CD4-positive, alpha-beta T cell treated with Interleukin-6 for 4 hours (primary cell): ENCODE results near the gene MRTFB.

Experiments
- DNase-seq: peaks from one replicate; pipeline ENCODE4 v3.0.0-alpha.2; 2020; ENCODE audit warnings: mixed read lengths

The MRTFB gene

DNA sequence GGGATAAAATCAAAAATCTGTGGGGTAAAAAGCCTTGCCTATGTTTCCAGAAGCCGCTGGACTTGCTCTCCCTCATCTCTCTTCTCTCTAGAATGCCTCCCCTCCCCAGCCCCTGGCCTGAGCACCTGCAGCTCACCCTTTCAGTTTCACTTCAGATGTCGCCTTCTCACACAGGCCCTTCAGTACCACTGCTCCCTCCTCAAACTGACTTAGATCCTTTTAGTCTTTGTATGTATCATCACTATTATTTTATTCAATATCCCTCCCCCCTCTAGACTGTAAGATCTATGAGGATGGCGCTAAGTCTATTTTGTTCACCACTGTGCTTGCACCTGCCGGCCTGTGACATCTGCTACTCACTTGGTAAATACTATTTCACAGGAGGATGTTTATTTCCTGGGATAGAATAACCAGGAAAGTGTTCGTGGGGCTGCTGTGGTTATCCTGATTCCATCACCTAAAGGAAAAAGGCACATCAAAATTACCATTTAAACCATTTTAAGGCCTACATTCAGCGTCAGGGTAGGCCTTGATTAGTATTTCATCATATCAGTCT is 122.3 kb downstream of the MRTFB start:
- DNase-seq = peak; percentile 56

DNA sequence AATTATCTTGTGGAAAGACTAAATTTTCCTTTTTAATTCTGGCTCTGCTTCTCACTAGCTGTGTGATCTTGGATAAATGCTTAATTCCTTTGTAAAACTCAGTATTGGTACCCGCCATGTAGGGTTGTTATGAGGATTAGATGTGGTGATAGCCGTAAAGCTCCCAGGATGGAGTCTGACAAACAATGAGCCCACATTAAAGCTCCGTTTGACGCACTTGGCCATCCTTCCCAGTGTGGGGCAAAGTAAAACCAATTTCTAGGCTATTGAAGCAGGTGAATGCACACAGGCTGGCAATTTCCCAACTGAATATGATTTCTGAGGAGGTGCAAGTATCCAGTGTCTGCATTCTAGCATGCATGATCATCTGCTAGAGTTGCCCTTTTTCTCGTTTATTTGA is 123.6 kb downstream of the MRTFB start:
- no peak for DNase-seq

DNA sequence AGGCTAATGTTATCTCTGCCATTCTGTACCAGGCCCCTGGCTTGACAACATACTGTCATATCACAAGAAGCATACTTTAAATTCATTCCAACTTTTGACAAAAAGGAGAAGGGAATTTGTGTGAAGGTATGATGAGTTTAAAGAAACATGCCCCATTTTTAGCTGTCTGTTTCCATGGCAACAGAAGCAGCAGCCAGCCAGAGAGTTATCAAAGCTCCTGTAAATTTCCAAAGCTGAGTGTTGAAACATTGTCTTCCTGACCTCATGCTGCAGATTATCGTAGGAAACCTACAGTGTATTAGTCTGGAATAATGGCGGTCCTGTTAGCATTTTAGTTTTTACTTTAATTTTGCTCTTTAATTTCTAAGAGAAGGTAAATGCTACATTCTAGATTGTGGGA is 124.9 kb downstream of the MRTFB start:
- no peak for DNase-seq

DNA sequence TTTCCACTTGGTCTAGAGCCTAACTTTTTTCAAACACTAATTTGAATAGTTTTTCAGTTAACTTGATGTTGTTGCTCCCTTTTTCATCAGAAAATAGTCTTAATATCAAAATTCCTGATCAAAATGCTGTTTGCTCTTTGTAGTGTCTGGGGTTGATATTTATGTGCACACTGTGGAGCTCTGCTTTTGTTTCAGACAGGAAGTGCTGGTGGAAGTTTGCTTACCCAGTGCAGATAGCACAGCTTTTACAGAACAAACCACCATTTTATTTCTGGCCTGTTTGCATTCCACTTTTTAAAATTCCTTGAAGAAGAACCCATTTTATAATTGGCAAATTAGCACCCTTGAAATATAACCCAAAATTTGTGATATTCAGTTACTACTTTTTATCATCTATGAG is 125.4 kb downstream of the MRTFB start:
- peak; percentile 9 for DNase-seq

DNA sequence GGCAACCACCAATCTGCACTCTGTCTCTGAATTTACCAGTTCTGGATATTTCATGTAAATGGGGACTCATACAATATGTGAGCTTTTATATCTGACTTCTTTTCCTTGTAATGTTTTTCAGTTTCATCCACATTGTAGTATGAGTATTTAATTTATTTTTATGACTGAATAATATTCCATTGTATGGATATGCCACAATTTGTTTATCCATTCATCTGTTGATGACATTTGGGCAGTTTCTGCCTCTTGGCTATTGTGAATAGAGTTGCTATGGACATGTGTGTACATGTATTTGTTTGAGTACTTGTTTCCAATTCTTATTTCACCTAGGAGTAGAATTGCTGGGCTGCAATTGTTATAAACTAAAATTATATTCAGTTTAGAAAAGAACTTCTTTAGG is 126.9 kb downstream of the MRTFB start:
- no peak for DNase-seq

DNA sequence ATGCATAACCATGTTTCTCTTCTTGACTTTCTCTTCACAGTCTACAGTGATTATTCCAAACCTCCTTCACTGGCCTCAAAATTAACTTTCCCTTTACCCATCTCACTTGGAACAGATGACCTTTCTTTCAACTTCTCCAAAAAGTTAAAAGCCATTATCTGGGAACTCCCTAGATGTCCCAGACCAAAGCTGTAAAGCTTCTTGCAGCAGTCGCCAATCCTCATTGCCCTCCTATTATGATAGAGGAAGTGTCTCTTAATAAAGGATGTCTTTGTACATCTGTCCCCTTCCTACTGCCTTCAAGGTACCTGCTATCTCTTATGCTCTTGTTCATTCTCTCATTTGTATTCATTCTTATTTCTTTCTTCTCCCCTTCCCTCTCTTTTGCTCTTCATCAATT is 127.5 kb downstream of the MRTFB start:
- no peak for DNase-seq

DNA sequence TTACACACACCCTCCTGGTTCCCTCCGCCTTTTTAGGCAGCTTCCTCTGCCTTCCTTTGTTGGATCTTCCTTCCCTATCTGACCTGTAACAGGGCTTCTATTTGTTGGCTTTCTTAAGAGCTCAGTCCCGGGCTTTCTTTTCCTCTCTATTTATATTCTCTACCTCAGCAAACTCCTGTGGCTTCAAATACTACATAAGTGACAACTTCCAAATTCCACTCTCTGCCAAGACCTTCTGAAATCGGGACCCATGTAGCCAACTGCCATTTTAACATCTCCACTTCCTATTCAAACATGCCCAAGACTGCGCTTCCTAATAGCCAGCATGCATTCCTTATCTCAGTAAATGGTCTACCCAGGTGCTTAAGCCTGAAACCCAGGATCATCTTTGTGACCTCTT is 128.1 kb downstream of the MRTFB start:
- no peak for DNase-seq

DNA sequence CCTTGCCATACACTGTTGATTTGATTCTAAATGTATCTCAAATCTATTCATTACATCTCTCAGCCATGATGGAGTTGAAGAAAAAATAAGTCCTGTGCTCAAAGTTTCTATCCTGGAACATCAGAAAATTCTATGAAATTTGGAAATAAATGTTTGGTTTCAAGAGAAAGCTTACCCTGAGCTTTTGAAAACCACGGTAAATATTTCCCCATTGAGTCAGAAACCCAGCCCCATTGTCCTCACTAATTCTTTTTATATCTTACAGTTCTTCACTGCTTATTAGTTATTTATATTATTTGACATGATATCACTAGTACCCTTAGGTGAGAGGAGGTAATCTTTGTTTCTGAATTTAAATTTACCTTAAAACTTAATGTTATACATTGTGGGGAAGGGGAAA is 128.5 kb downstream of the MRTFB start:
- DNase-seq = no peak

DNA sequence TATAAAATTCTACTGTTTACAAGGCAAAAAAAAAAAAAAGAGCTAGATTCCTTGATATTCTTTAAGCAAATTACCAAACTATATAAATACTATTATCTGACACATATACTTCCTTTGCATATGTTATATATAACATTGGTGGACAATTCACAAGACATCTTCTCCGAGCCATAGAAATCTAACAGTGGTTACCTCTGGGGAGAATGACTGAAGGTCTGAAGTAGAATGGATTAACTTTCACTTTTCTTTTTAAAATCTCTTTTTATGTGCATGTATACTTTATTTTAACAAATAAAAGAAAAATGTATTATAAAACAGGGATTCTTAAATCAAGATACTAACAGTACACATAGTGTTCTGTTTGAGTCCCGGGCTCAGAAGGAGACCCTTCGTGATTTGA is 131.0 kb downstream of the MRTFB start:
- DNase-seq = no peak

DNA sequence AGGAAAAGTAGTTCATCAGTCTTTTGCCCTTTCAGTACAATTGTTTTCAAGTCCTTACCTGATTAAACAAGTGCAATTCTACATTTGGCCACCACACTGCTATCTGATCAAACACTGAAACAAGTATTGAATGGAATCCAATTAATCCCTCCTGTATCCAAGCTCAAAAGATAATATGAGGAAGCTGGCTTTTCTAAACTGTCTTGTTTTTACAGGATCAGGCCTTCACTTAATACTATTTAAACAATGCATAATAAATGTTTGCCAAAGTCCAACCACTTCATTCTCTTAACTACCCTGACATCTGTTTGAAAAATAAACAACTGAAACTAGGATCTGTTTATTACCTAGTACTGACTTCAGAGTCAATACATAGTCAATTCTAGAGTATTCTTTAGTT is 131.6 kb downstream of the MRTFB start:
- DNase-seq = no peak

DNA sequence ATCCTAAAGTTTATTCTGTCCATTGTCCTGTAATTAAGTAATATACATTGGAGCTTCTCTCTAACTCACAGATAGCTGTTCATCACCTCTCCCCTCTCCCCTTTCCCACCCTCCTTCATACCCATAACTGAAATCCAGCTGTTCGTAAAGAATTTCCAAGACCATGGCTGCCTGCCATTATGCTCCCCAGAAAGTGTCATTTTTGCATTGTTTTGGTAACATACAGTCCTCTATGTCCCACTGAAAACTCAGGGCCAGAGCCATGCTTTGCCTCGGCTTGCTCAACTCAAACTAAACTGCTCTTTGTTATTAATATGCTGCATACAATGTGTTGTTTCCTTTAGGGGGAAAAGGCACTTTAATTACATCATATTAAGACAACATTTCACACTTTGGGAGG is 132.0 kb downstream of the MRTFB start:
- no peak for DNase-seq

DNA sequence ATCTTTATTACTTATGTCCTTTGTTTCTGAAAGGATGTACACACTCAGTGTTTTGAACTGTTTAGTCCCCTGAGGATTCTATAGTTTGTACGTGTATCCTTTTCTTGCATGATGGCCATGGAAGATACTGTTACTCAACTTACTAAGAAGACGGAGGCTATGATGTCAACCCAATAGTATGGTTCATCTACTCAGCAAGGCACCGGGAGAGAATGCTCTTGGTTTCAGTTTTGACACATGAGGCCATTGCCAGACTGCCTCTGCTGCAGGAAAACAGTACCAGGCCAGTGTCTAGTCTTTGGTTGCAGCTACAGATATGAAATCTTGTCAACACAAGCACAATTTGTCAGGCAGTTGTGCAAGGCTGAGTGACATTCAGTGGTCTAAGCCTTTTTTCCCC is 134.5 kb downstream of the MRTFB start:
- no peak for DNase-seq

DNA sequence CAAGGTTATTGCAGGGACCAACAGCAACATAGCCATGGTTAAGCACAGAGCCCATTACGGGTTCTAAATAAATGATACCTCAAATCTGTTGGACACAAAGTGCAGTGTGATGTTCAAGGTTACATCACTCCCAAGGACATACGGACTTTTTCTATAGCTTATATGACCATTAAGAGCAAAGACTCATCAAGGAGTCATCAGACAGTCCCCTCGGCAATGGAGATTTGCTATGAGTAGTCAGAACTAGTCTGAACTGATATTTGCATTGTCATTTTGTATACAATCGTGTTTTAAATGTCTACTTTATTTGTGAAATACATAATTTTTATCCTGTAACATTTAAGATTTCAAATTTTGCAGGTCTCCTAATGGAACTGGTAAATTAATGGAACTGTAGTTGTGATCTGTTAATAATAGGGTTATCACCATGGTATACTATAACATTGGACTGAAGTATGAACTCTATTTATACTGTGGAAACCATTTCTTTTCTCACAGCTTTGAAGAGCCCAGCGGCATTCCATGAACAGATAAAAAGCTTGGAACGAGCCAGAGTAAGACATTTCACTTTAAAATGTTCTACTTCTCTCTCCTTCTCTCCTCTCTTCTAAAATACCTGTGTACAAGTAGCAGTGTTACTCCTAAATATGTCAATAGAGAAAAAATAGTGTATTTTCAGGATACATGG is 140.9 kb downstream of the MRTFB start:
- no peak for DNase-seq

DNA sequence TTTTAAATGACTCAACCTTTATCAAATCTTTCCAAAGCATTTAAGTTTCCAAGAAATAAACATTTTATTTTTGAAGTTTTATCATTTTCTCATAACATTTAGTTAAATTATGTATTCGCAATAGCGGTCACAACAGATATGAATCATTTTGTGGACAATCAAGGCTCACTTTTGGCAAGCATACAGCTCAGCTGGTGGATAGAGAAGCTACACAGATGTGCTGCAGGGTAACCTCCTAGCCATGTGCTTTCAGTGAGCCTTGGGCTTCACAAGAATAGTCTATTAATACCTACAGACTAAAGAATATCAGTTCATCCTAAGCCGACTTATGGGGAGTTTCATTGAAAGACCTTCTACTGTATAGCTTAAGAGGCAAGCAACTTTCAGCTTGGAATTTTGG is 144.8 kb downstream of the MRTFB start:
- DNase-seq = no peak

DNA sequence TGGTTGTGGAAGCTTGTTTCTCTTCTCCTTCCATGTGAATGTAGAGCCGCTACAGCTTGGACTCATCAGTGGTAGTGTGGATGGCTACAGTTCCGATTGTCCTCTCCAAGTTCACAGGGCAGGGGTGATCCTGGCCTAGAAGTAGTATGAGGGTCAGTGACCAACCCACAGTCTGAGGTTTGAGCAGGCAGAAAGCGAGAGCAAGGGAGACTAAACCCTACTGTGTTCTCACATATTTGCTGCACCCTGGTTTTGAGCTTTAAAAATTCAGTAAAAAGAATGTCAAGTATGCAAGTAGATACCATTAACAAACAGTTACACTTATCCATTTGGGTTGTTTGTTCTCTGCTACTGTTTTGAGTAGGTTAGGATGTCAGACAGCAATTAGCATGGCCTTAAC is 148.9 kb downstream of the MRTFB start:
- DNase-seq = no peak

DNA sequence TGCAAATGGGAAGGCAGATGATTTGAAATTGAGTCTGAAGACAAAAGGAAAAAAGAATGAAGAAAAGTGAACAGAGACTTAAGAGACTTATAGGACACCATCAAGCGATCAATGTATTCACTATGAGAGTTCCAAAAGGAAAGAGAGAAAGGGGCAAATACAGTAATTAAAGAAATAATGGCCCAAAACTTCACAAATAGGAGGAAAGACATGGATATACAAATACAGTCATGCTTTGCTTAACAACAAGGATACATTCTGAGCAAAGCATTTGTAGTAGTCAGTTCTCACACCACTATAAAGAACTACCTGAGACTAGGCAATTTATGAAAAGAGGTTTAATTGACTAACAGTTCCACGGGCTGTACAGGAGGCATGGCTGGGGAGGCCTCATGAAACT is 152.5 kb downstream of the MRTFB start:
- DNase-seq = no peak

DNA sequence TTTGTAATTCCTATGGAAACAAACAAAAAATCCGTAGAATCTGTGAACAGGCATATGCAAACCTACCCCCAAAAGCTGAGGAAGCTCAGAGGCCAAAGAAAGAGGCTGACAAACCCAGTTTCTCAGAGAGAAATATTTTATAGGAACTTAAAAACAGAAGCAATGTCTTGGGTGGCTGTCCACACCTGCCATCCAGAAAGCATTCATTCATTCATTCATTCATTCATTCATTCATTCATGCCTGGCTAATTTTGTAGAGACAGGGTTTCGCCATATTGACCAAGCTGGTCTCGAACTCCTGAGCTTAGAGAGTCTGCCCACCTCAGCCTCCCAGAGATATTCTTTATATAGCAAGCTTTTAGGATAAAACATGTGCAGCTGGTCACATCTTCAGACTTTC is 154.3 kb downstream of the MRTFB start:
- no peak for DNase-seq

DNA sequence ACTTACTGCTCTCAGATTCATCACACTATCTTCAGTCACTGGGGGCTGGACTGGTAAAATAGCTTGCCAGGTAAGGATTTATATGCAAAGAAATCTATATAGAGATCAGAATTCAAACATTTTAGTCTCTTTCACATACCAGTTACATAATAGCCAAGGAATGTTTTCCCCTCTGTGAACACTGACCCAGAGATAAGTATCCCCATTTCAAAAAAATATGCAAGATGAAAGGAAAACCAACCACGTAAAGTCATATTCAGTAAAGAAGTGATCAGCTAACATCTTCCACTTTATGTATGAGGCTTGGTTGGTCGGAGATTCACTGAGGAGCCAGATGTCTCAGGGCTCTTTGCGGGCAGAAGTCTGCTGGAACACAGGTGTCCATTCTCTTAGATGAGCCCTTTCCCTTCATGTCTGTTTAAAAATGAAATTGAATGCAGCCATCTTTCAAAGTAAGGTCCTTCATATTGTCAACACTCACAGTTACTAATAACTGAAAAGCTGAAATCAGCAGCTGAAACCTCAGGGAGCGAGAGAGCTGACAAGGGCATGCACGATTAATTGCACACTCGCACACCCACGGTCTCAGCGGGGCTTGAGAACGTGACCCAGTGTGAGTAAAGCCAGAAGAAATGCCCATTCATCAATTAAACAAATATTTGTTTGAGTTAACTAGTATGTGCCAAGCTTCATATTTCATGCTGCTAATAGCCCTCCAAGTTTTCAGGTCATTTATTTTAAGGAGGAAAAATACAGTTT is 161.2 kb downstream of the MRTFB start:
- DNase-seq = no peak

DNA sequence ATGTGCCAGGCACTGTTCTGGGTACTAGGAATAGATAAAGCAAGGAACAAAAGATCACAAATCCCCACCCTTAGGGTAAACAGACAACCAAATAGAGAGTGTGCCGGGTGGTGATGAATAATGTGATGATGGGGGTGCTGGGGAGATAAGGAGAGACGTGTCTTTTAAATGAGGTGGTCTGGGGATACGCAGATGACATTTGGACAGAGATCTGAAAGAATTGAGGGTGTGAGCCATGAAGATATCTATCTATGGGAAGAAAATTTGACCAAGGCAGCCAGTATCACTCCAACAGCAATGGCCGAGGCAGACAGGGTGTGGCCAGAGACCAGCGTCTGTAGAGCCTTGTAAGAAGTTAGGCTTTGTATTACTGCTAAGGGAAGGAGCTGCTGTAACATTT is 165.3 kb downstream of the MRTFB start:
- DNase-seq = no peak

DNA sequence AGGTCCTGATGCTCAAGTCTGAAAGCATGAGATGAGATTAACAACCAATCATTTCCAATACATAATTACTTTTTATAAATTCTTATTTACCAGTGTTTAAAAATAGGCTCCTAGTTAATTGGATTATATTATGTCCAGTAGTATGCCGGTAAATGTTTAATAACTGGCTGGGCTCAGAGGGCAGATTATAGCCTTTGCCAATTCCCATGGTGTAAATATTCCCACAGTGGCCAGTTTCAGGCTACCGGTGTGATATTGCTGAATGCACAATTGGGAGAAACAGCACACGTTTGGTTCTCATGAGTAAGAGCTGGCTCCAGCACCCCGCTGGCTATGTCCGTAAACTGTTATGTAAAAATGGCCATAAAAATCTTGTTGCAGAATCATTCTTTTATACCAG is 167.6 kb downstream of the MRTFB start:
- no peak for DNase-seq

DNA sequence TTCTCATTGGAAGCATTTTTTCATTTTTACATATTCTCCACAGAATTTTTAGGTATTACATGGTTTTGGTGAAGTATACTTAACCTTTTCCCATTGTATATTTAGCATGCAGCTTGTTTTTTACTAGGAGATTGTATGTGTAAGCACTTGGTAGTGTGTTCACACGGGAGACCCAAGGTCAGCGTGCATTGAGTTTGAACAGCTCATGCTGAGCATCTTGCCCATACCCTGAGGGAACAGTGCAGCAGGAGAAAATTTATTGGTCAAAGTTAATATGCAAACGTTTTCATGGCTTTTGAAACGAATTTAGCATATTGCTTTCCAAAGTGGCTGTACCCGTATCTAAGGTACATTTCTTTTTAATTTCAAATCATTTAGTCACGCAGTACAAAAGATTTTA is 168.7 kb downstream of the MRTFB start:
- no peak for DNase-seq

DNA sequence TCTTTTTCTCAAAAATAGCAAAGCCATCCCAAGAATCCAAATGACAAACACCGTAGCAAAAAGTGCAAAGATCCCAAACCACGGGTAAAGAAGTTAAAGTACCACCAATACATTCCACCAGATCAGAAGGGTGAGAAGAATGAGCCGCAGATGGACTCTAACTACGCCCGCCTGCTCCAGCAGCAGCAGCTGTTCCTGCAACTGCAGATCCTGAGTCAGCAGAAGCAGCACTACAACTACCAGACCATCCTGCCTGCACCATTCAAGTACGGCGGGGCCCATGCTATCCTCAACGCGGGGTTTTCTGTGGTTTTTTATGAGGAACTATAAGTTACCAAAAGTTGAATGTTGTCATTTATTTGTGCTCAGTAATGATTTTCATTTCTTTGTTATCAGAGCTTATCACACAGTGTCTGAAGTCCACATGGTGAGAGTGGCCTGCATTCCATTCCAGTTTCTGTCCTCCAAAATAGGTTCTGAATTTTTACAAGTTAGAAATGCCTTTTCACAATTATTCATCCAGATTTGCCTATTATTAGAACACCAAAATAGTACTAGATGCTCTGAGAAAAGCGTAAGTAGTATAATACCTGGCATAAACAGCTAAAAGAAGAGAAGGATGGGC is 169.2 kb downstream of the MRTFB start:
- DNase-seq = no peak

DNA sequence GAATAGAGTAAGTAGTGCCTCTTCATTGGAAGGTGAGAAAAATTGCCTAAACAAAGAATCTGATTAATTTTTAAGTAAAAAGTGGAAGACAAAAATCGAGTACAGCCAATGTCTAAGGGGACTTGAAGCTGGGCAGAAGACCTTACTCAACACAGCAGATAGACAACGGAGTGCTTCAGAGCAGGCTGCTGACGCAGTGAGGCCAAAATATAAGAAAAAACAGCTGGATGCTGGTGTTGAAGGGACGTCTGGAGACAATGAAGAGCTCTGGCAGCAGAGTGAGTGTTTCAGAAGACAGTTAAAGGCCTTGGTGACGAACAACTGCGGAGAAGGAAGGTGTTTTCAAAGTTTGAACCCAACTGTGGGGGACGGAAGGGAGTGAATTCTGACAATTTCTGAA is 169.8 kb downstream of the MRTFB start:
- DNase-seq = no peak

DNA sequence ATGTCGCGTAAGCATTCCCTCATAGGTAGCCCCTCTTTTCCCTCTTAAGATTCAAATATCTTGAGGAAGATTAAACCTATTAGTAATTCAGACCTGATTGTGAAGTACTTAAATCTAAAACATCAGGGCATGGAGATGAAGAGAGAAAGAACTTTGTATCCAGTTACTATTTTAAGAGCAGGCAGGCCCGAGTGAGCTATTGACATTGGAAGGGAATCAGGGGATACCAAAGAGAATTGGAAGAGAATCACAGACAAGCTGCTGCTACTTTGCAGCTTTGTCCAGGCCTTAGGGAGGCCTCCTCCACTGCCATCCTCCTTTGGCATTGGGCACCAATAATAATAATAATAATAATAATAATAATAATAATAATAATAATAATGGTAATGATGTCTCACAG is 170.5 kb downstream of the MRTFB start:
- DNase-seq = no peak
